Hepatocyte (in vitro differentiated cells): Measurements from ENCODE around the gene TENT5A. TPM values are rescaled to one million over a fixed set of nuclear protein-coding genes. Genes with fewer than 3 reads are reported as not detected.

Experiments used
- DNase-seq: peaks from one replicate; pipeline ENCODE4 v3.0.0-alpha.2; 2016; ENCODE audit warnings: low spot score
- H2AFZ ChIP-seq: fragments of 200-600 bp; sonication (generic); 2 replicates; pipeline ENCODE4 v1.6.0; 2016; ENCODE audit warnings: antibody characterized with exemption, mild to moderate bottlenecking
- H3K27ac ChIP-seq: fragments of 200-600 bp; sonication (generic); 2 replicates; pipeline ENCODE4 v1.5.1; 2016; ENCODE audit warnings: mild to moderate bottlenecking
- H3K27me3 ChIP-seq: fragments of 200-600 bp; sonication (generic); 2 replicates; pipeline ENCODE4 v1.6.1; 2016
- H3K36me3 ChIP-seq: fragments of 200-600 bp; sonication (generic); replicated peaks from 2 replicates; pipeline ENCODE4 v1.5.1; 2016; ENCODE audit warnings: low read depth; ENCODE audit not compliant: insufficient read depth
- H3K4me1 ChIP-seq: fragments of 200-600 bp; sonication (generic); 2 replicates; pipeline ENCODE4 v1.5.1; 2016; ENCODE audit warnings: mild to moderate bottlenecking, moderate library complexity; ENCODE audit not compliant: insufficient read depth
- H3K4me2 ChIP-seq: fragments of 200-600 bp; sonication (generic); 2 replicates; pipeline ENCODE4 v1.6.0; 2016
- H3K4me3 ChIP-seq: fragments of 200-600 bp; sonication (generic); 2 replicates; pipeline ENCODE4 v1.5.1; 2016; ENCODE audit warnings: mild to moderate bottlenecking
- H3K79me2 ChIP-seq: fragments of 200-600 bp; sonication (generic); 2 replicates; pipeline ENCODE4 v1.6.0; 2017; ENCODE audit warnings: mild to moderate bottlenecking
- H3K9me2 ChIP-seq: fragments of 200-600 bp; sonication (generic); replicated peaks from 2 replicates; pipeline ENCODE4 v1.6.0; 2017; ENCODE audit warnings: mild to moderate bottlenecking; ENCODE audit not compliant: insufficient read depth
- H3K9me3 ChIP-seq: fragments of 200-600 bp; sonication (generic); 2 replicates; pipeline ENCODE4 v1.5.1; 2016; ENCODE audit warnings: low read depth, mild to moderate bottlenecking
- H4K20me1 ChIP-seq: fragments of 200-600 bp; sonication (generic); 2 replicates; pipeline ENCODE4 v1.6.0; 2016; ENCODE audit warnings: mild to moderate bottlenecking; ENCODE audit not compliant: insufficient read depth, poor library complexity, severe bottlenecking
- EZH2 ChIP-seq: fragments of 200-600 bp; sonication (generic); IDR thresholded peaks from 2 replicates; pipeline ENCODE4 v1.6.1; 2016; ENCODE audit warnings: antibody characterized with exemption, mild to moderate bottlenecking, borderline replicate concordance
- EZH2phosphoT487 ChIP-seq: fragments of 200-600 bp; sonication (generic); IDR thresholded peaks from one replicate; pipeline ENCODE4 v1.6.1; 2018; ENCODE audit warnings: antibody characterized with exemption, mild to moderate bottlenecking, low read depth, moderate library complexity; ENCODE audit not compliant: unreplicated experiment, severe bottlenecking
- WGBS: methylation state at CpG from one replicate; pipeline ENCODE4 v1.1.6; 2016; ENCODE audit warnings: low lambda C conversion rate; ENCODE audit errors: missing lambda C conversion rate; 5-methylcytosine and 5-hydroxymethylcytosine counted together
- polyA plus RNA-seq: library from polyadenylated mRNA; unstranded; fragments of >200 nt; fragmentation: Nextera tagmentation; extraction: Ambion mirVana; gene quantifications from 2 replicates; pipeline ENCODE4 v1.2.1, GENCODE V29; 2016
- total RNA-seq: library from RNA; depleted of rRNA; stranded (reverse); fragments of >200 nt; gene quantifications from 2 replicates; pipeline ENCODE4 v1.2.3, GENCODE V29; 2014
- TF ChIP-seq, protein P1 (sequence below): fragments of 200-600 bp; sonication (generic); IDR thresholded peaks from 2 replicates; pipeline ENCODE4 v1.5.1; 2016; ENCODE audit warnings: antibody characterized with exemption, mild to moderate bottlenecking; ENCODE audit not compliant: poor library complexity

TENT5A gene
- total and polyA plus RNA-seq, 2 experiments from 2014 or later: 79.6 to 101 TPM

DNA sequence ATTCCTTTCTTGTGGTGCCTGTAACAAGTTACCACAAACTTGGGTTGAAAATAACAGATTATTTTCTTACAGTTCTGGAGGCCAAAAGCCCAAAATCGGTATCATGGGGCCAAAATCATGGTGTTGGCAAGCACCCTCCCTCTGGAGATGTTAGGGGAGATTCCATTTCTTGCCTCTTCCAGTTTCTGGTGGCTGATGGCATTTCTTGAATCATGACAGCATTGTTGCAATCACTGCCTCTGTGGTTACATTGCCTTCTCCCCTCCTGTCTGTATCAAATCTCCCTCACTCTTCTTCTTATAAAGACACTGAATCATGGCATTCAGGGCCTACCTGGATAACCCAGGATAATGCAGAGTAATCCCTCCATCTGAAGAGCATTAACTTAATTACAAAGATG, 17.9 kb upstream of the TENT5A start:
- Histone ChIP-seq H3K27me3 (no peaks in the 10 kb centered on the region), H3K27ac (no peak overlapping the region), H3K4me2 (no peak overlapping the region), H3K36me3 (no peaks in the 10 kb centered on the region), H4K20me1 (no peaks in the 10 kb centered on the region), H3K79me2 (no peaks in the 10 kb centered on the region), H3K9me3 (no peaks in the 10 kb centered on the region), H3K9me2 (no peaks in the 10 kb centered on the region), H3K4me3 (no peak overlapping the region), H2AFZ (no peak overlapping the region), H3K4me1 (peaks cover 27% of the 10 kb centered on the region)
- WGBS: 97% methylated on average over 1 of the region's 1 CpG
- DNase-seq: no peak
- TF ChIP-seq EZH2 (no peak), EZH2phosphoT487 (no peak)
- TF ChIP-seq, protein P1, sequence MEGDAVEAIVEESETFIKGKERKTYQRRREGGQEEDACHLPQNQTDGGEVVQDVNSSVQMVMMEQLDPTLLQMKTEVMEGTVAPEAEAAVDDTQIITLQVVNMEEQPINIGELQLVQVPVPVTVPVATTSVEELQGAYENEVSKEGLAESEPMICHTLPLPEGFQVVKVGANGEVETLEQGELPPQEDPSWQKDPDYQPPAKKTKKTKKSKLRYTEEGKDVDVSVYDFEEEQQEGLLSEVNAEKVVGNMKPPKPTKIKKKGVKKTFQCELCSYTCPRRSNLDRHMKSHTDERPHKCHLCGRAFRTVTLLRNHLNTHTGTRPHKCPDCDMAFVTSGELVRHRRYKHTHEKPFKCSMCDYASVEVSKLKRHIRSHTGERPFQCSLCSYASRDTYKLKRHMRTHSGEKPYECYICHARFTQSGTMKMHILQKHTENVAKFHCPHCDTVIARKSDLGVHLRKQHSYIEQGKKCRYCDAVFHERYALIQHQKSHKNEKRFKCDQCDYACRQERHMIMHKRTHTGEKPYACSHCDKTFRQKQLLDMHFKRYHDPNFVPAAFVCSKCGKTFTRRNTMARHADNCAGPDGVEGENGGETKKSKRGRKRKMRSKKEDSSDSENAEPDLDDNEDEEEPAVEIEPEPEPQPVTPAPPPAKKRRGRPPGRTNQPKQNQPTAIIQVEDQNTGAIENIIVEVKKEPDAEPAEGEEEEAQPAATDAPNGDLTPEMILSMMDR: no peak

- 25% methylated on average over 1 of the region's 1 CpG for WGBS
- Histone ChIP-seq H4K20me1 (no peaks in the 10 kb centered on the region), H3K9me2 (no peaks in the 10 kb centered on the region), H3K4me3 (no peak overlapping the region), H3K4me2 (no peak overlapping the region), H3K79me2 (no peaks in the 10 kb centered on the region), H3K4me1 (peaks cover 27% of the 10 kb centered on the region), H3K36me3 (no peaks in the 10 kb centered on the region), H3K27ac (no peak overlapping the region), H3K9me3 (no peaks in the 10 kb centered on the region), H2AFZ (no peak overlapping the region), H3K27me3 (no peaks in the 10 kb centered on the region)
- DNase-seq: no peak
- TF ChIP-seq EZH2 (no peak), EZH2phosphoT487 (no peak)
- TF ChIP-seq, protein P1: no peak
Observed at GRCh38 chr6:81769824-81770223, 17.3 kb upstream of the TENT5A start.

- Histone ChIP-seq H3K27me3 (no peaks in the 10 kb centered on the region), H4K20me1 (no peaks in the 10 kb centered on the region), H3K36me3 (no peaks in the 10 kb centered on the region), H3K4me3 (no peak overlapping the region), H3K79me2 (no peaks in the 10 kb centered on the region), H3K9me2 (no peaks in the 10 kb centered on the region), H3K9me3 (no peaks in the 10 kb centered on the region), H2AFZ (no peak overlapping the region), H3K27ac (no peak overlapping the region), H3K4me1 (peaks cover 17% of the 10 kb centered on the region), H3K4me2 (no peak overlapping the region)
- TF ChIP-seq EZH2phosphoT487: no peak
- no peak for TF ChIP-seq EZH2
- TF ChIP-seq, protein P1: no peak
- DNase-seq: no peak
- 78% methylated on average over 2 of the region's 2 CpGs for WGBS
Observed at GRCh38 chr6:81768150-81768942, 15.9 kb upstream of the TENT5A start.
